ENCODE results near the gene LRRC59.
A peak's percentile ranks its signal among the peaks of the same experiment; 100 is the strongest.

LRRC59 gene

DNA sequence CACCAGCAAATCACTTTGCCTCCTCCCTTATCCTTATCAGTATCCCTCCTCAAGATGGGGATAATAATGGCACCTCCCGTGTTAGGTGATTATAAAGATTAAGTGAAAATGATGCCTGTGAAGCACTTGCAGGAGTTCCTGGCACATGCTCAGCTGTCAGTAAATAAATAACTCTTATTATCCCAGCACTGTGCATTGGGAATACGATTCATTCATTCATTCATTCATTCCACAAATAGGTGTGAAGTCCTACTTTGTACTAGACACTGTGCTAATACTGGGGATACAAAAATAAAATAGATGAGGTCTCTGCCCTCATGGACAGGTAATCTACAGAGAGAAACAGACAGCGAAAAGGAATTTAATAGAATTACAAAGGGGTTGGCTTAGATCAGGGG lies 49.4 kb downstream of the LRRC59 start:
- TF ChIP-seq, protein P1, sequence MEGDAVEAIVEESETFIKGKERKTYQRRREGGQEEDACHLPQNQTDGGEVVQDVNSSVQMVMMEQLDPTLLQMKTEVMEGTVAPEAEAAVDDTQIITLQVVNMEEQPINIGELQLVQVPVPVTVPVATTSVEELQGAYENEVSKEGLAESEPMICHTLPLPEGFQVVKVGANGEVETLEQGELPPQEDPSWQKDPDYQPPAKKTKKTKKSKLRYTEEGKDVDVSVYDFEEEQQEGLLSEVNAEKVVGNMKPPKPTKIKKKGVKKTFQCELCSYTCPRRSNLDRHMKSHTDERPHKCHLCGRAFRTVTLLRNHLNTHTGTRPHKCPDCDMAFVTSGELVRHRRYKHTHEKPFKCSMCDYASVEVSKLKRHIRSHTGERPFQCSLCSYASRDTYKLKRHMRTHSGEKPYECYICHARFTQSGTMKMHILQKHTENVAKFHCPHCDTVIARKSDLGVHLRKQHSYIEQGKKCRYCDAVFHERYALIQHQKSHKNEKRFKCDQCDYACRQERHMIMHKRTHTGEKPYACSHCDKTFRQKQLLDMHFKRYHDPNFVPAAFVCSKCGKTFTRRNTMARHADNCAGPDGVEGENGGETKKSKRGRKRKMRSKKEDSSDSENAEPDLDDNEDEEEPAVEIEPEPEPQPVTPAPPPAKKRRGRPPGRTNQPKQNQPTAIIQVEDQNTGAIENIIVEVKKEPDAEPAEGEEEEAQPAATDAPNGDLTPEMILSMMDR (IDR thresholded peaks at IDR 0.05; ENCODE audit: control insufficient read depth, insufficient read depth, low read depth, low read length, missing control alignments): no peak
- DNase-seq (ENCODE audit: low read depth): no peak
- H3K4me3 ChIP-seq (ENCODE audit: control insufficient read depth, low read depth, low read length): peak overlapping the region; percentile 93

DNA sequence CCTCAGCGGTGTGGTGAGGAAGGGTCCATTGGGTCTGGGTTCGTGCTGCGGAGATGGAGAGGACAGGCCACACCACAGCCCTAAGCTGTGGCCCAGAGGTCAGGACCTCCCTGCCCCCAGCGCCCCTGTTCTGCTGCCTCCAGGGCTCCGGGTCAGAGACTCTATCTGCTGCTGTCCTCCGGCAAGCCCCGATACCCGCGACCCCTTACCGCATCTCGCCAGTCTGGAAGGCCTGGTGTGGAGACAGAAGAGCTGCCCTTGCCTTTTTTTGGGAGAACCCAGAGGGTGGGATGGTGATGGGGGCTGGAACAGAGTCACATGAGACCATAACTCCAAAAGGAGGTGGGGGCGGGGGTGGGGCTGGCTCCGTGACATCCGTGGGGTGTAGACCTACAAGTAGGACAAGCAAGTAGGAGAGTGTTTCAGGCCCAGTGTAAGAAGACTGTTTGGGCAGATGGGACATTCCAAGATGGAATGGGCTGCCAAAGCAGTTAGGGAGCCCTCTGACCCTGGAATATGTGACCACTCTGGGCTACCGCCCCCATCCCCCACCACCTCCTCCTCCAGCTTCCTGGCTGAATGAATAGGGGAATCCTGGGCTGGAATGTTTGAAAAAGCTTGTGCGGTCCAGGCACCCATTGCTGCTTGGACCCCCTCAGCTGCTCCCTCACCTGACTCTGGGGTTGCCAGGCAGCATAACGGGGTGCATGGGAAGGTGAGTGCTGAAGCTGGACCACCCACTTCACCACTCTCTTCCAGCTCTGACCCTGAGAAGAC lies 50.0 kb downstream of the LRRC59 start:
- TF ChIP-seq, protein P1 (IDR thresholded peaks at IDR 0.05; ENCODE audit: control insufficient read depth, insufficient read depth, low read depth, low read length, missing control alignments): no peak
- H3K4me3 ChIP-seq (ENCODE audit: control insufficient read depth, low read depth, low read length): peak overlapping the region; percentile 93
- DNase-seq (ENCODE audit: low read depth): no peak

- TF ChIP-seq, protein P1 (IDR thresholded peaks at IDR 0.05; ENCODE audit: control insufficient read depth, insufficient read depth, low read depth, low read length, missing control alignments): no peak
- peak overlapping the region; percentile 93 for H3K4me3 ChIP-seq (ENCODE audit: control insufficient read depth, low read depth, low read length)
- DNase-seq (ENCODE audit: low read depth): no peak
These were observed 50.8 kb downstream of the LRRC59 start for GRCh38 chr17:50346313-50347116.

DNA sequence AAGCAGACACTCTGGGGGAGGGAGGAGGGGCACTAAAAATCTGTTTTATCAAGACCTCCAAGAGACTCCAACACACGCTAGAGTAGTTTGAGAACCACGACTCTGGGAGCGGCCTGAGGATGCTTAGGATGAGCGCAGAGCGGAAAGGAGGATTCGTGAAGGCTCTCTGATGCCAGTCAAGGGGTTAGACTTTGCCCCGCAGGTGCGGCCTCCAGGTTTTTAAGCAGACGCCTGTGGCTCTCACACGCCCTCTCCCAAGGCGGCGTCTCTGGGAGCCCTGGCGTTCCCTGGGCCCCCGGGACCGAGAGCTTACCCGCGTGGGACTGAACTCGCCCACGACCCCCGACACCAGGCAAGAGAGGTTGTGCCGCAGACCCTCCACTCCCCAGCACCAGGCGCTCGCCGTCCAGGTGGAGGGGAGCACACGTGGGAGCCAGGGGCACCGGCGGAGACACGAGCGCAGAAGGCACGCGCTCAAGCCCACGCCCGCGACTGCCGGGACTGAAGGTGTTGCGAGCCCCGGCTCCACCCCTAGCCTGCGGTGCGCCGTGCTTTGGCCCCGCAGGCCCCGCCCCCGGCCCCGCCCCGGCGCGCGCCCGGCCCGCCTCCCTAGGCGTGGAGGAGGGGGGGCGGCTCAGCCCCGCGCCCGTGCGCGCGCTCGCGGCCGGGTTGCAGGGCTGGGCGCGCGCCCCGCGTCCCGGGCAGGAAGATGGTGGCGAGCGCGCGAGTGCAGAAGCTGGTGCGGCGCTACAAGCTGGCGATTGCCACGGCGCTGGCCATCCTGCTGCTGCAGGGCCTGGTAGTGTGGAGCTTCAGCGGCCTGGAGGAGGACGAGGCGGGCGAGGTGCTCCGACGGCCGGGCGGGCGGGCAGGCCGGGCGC lies 51.7 kb downstream of the LRRC59 start, which contains the start of gene XYLT2:
TSS of gene XYLT2 (plus strand) at position 695 of the 881 bp plus-strand sequence. CDS start at position 710, 15 bp downstream.
- no peak for DNase-seq (ENCODE audit: low read depth)
- TF ChIP-seq, protein P1 (IDR thresholded peaks at IDR 0.05; ENCODE audit: control insufficient read depth, insufficient read depth, low read depth, low read length, missing control alignments): no peak
- H3K4me3 ChIP-seq (ENCODE audit: control insufficient read depth, low read depth, low read length): peak within 1 kb of the TSS; percentile 93

- DNase-seq (ENCODE audit: low read depth): no peak
- H3K4me3 ChIP-seq (ENCODE audit: control insufficient read depth, low read depth, low read length): no peak overlapping the region
- TF ChIP-seq, protein P1 (IDR thresholded peaks at IDR 0.05; ENCODE audit: control insufficient read depth, insufficient read depth, low read depth, low read length, missing control alignments): no peak
These were observed 52.5 kb downstream of the LRRC59 start for GRCh38 chr17:50344731-50345365.
